ENCODE results near the gene OCIAD2.
"Not testable (repeated sequence)": the region's sequence is repeated elsewhere in the genome, so short reads cannot be mapped to it uniquely, and the experiment has no call there.

Gene OCIAD2

GRCh38 chr4:48854395-48854683 is 52.2 kb downstream of the OCIAD2 start:
- no peak for DNase-seq (ENCODE audit: low read depth)

- DNase-seq (ENCODE audit: low read depth) = no peak
These were observed 52.8 kb downstream of the OCIAD2 start for GRCh38 chr4:48853604-48854394.

- no peak for DNase-seq (ENCODE audit: low read depth)
These were observed 54.9 kb downstream of the OCIAD2 start for GRCh38 chr4:48851651-48852050.

GRCh38 chr4:48848799-48849198 is 57.8 kb downstream of the OCIAD2 start:
- not testable (repeated sequence) for DNase-seq (ENCODE audit: low read depth)

- DNase-seq (ENCODE audit: low read depth) = no peak
These were observed 61.7 kb downstream of the OCIAD2 start for GRCh38 chr4:48844843-48845242.

GRCh38 chr4:48841045-48841827 is 65.3 kb downstream of the OCIAD2 start:
- DNase-seq (ENCODE audit: low read depth) = no peak

- DNase-seq (ENCODE audit: low read depth) = no peak
These were observed 69.9 kb downstream of the OCIAD2 start for GRCh38 chr4:48836658-48837057.
